Left lung (tissue), 10 donors: ENCODE measurements around the gene IGIP. TPM values are rescaled to one million over a fixed set of nuclear protein-coding genes. Genes with fewer than 3 reads are reported as not detected.

Source experiments
- ATAC-seq: fragments of 200-7000 bp; cut with Tn5 transposase; one replicate; pipeline ENCODE4 v1.9.1; 2020; ENCODE audit warnings: moderate library complexity
- DNase-seq, 4 donors: peaks; one replicate each; pipeline ENCODE4 v3.0.0-alpha.2; 2013 to 2020
- H3K27ac ChIP-seq, 2 donors: fragments of 200-600 bp; sonication (generic) in 1 of 2; one replicate each; pipeline versions ENCODE4 v1.5.0 to v1.8.0; 2020 to 2021
- H3K27me3 ChIP-seq, 2 donors: fragments of 200-600 bp; sonication (generic) in 1 of 2; one replicate each; pipeline versions ENCODE4 v1.5.0 to v1.8.0; 2020 to 2021
- H3K36me3 ChIP-seq, 2 donors: fragments of 200-600 bp; sonication (generic) in 1 of 2; one replicate each; pipeline versions ENCODE4 v1.5.0 to v1.8.0; 2020 to 2021
- H3K4me1 ChIP-seq, 2 donors: fragments of 200-600 bp; one replicate each; pipeline ENCODE4 v1.8.0; 2021
- H3K4me3 ChIP-seq, 2 donors: fragments of 200-600 bp; sonication (generic) in 1 of 2; one replicate each; pipeline versions ENCODE4 v1.5.0 to v1.8.0; 2020 to 2021; ENCODE audit warnings: mild to moderate bottlenecking in 1 of 2
- H3K9me3 ChIP-seq, 2 donors: fragments of 200-600 bp; sonication (generic) in 1 of 2; one replicate each; pipeline versions ENCODE4 v1.5.0 to v1.8.0; 2020 to 2021
- CTCF ChIP-seq, 2 donors: fragments of 200-600 bp; sonication (generic) in 1 of 2; IDR thresholded peaks; one replicate each; pipeline versions ENCODE4 v1.5.0 to v1.8.0; 2021; ENCODE audit warnings: antibody characterized with exemption in 2 of 2
- intact Hi-C, 2 donors: fragments of 100-400 bp; cut with DNase I; formaldehyde crosslinking; loops; one replicate each; pipeline versions ENCODE4 v1.11.2 to v1.14.2; 2022
- polyA plus RNA-seq, 6 donors: library from polyadenylated mRNA; unstranded; fragments of 120-200 nt; gene quantifications; one replicate each; pipeline ENCODE4 v1.2.1, GENCODE V29; 2013; ENCODE audit not compliant: insufficient read length in 6 of 6
- total RNA-seq, 2 donors: library from RNA; stranded (reverse); fragmentation: NEBNext Ultra II Directional; extraction: Animal tissue kit (Norgen Biotek cat#: 25700); gene quantifications; one replicate each; pipeline ENCODE4 v1.2.1, GENCODE V29; 2021
- donor health status: DM: no; HTN: yes; CAD: no.
- donor health status: DM: no; HTN: no; CAD: no.

Gene IGIP
- total and polyA plus RNA-seq, 8 donors, result 4.2 to 13.7 (median 6.0) TPM

GRCh38 chr5:140169410-140169809 lies 43.7 kb downstream of the IGIP start:
- no peaks in the 10 kb centered on the region for H3K36me3 ChIP-seq
- intact Hi-C loops, result no loop called here
- H3K4me3 ChIP-seq, result no peak overlapping the region
- no peak overlapping the region for H3K27ac ChIP-seq
- DNase-seq (no peak), ATAC-seq (peak; percentile 27)
- TF ChIP-seq CTCF (IDR thresholded peaks at IDR 0.05), result peak in 1 of 2 donors; percentile 17
- no peaks in the 10 kb centered on the region for H3K27me3 ChIP-seq
- no peaks in the 10 kb centered on the region for H3K9me3 ChIP-seq
- peaks cover 0 to 22% of the 10 kb centered on the region in 2 donors for H3K4me1 ChIP-seq

- no peaks in the 10 kb centered on the region for H3K36me3 ChIP-seq
- intact Hi-C loops, result no loop called here
- no peak for ATAC-seq
Measured at GRCh38 chr5:140172483-140172882, 46.7 kb downstream of the IGIP start.

GRCh38 chr5:140174014-140174413 lies 48.3 kb downstream of the IGIP start:
- Histone ChIP-seq H3K4me3 (no peak overlapping the region), H3K36me3 (no peaks in the 10 kb centered on the region), H3K9me3 (no peaks in the 10 kb centered on the region), H3K27me3 (no peaks in the 10 kb centered on the region), H3K4me1 (peaks cover 19 to 39% of the 10 kb centered on the region in 2 donors), H3K27ac (peak overlapping the region in 1 of 2 donors; percentile 98)
- no peak for TF ChIP-seq CTCF (IDR thresholded peaks at IDR 0.05)
- ATAC-seq, result no peak
- no peak for DNase-seq
- intact Hi-C loops, result no loop called here

More at GRCh38 chr5:140172483-140172882, 46.7 kb downstream of the IGIP start:
- no peak for DNase-seq
- Histone ChIP-seq H3K4me1 (peaks cover 13 to 24% of the 10 kb centered on the region in 2 donors), H3K27me3 (no peaks in the 10 kb centered on the region), H3K4me3 (no peak overlapping the region), H3K9me3 (no peaks in the 10 kb centered on the region), H3K27ac (no peak overlapping the region)
- no peak for TF ChIP-seq CTCF (IDR thresholded peaks at IDR 0.05)

GRCh38 chr5:140174465-140175366 lies 49.0 kb downstream of the IGIP start, which contains the start of gene CYSTM1:
TSS of gene CYSTM1 (plus strand) at chr5:140175188. CDS start at chr5:140194466, 19,278 bp downstream.
- Histone ChIP-seq H3K4me1 (peaks cover 19 to 41% of the 10 kb centered on the region in 2 donors), H3K9me3 (no peaks in the 10 kb centered on the region), H3K36me3 (no peaks in the 10 kb centered on the region), H3K4me3 (peak within 1 kb of the TSS; percentile 68 to 90), H3K27ac (peak within 1 kb of the TSS; percentile 98), H3K27me3 (no peaks in the 10 kb centered on the region)
- peak; percentile 90 for ATAC-seq
- intact Hi-C loops, result no loop called here
- no peak for TF ChIP-seq CTCF (IDR thresholded peaks at IDR 0.05)
- DNase-seq, result peak; percentile 94 to 99 (median 98)

GRCh38 chr5:140175367-140176030 lies 49.8 kb downstream of the IGIP start:
- H3K4me1 ChIP-seq, result peaks cover 19 to 47% of the 10 kb centered on the region in 2 donors
- peak in 1 of 2 donors; percentile 18 for TF ChIP-seq CTCF (IDR thresholded peaks at IDR 0.05)
- DNase-seq, result peak; percentile 68 to 95 (median 84)
- no peaks in the 10 kb centered on the region for H3K9me3 ChIP-seq
- H3K27me3 ChIP-seq, result no peaks in the 10 kb centered on the region
- peak; percentile 69 for ATAC-seq
- peak overlapping the region; percentile 68 to 90 for H3K4me3 ChIP-seq
- H3K36me3 ChIP-seq, result no peaks in the 10 kb centered on the region
- peak overlapping the region; percentile 98 for H3K27ac ChIP-seq
- intact Hi-C loops, result no loop called here
